Activated CD4-positive, alpha-beta T cell treated with anti-CD3 and anti-CD28 coated beads, Interleukin-2, amount 50 U/mL, for 1 hour (primary cell): Measurements from ENCODE around the gene PLAAT4.
"Not testable (repeated sequence)": the region's sequence is repeated elsewhere in the genome, so short reads cannot be mapped to it uniquely, and the experiment has no call there.

Source experiments
- DNase-seq: peaks from one replicate; pipeline ENCODE4 v3.0.0-alpha.2; 2020

The PLAAT4 gene

DNA sequence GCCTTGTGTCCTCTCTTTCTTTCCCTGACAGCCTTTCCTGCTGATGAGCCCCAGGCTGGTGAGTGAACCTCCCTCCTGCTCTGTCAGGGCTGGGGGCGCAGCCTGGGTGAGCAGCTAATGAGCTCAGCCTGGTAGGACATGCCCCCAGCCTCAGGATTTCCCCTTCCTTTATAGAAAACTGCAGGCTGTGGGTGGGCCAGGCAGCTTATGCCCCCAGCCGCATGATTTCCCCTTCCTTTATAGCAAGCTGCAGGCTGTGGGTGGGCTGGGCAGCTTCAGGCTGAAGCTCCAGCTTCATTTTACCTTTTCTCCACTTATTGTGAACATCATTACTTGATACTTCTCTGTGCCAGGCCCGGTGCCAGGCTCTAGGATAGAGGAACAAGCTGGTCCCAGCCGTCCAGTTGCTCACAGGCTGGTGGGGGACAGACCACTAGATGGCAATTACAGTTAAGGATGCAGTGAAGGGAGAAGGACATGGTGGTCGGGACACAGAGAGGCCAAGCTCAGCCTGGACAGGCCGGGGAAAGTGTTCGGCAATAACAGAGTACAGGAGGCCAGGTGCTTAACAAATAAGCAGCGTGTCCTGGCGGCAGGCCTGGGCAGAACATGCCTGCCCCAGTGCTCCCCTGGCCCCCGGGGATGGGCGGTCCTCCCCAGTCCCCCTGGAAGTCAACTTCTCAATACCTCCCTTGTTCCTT, 25.4 kb upstream of the PLAAT4 start:
- no peak for DNase-seq

DNA sequence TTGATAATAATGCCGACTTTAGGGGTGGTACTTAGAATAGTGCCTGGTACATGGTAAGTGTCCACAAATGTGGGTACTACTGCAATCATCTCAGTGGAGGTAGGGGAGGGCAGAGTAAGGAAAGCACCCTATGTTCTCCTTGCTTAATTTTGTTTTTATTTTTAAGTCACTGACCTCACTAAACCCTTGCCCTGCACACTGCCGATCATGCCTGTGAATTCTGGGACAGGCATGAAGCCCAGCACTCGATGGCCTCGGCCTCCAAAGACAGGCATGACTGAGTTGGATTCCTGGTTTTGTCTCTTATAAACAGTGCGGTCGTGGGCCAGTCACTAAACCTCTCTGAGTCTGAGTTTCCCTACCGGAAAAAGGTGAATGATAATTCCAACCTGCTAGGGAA, 23.8 kb upstream of the PLAAT4 start:
- DNase-seq = no peak

DNA sequence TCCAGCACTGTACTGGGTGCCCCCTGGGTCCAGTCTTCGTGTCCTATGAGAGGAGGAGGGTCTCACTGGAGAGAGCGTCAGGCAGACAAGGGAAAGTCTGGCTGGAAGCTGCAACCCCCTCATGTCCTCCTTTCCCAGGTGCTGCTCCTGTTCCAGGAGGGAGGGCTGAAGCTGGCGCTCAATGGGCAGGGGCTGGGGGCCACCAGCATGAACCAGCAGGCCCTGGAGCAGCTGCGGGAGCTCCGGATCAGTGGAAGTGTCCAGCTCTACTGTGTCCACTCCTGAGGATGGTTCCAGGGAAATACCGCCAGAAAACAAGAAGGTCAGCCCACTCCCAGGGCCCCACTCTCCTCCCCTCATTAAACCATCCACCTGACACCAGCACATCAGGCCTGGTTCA, 20.5 kb upstream of the PLAAT4 start:
- DNase-seq = no peak

DNA sequence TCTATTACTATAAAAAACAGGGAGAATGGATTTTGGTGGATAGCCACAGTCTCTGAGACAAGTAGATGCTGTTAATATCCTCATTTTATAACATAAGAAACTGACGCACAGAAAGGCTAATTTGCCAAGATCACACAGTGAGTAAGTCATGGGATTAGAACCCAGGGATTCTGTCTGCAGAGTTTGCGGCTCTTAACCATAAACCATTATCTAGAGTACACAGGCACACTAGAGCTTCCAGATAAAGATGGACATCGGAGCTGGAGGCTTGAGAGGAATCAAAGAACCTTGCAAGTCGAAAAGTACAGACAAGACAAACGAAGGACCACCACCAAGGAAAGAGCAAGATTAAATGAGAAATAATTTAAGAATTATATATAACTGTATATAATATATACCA, 19.5 kb upstream of the PLAAT4 start:
- no peak for DNase-seq

DNA sequence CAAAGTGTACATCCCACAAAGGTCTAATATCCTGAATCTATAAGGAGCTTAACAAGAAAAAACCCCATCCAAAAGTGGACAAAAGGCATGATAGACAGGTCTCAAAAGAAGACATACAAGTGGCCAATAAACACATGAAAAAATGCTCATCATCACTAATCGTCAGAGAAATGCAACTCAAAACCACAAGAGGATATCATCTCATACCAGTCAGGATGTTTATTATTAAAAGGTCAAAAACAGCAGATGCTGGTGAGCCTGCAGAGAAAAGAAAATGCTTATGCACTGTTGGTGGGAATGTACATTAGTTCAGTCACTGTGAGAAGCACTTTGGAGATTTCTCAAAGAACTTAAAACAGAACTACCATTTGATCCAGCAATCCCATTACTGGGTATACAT, 18.1 kb upstream of the PLAAT4 start:
- DNase-seq = no peak

DNA sequence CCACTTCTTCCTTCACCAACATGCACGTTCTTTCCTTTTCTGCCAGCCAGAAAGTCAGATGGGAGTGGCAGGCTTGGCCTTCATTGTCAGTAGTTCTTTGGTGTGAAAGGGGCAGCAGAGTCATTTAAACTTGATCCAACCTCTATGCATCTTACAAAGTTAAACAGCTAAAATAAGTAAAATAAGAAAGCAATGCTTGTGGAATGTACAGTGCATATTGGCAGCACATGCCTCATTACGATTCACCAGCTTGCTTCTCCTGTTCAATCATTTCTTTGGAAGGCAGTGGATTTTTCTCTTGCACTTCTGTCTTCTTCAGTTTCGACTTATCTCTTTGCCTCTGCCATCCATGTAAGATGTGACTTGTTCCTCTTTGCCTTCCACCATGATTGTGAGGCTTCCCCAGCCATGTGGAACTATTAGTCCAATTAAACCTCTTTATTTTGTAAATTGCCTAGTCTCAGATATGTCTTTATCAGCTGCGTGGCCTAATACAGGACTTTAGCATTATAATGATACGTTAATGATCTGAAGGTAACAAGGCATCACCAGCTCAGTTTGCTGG, 15.9 kb upstream of the PLAAT4 start:
- no peak for DNase-seq

DNA sequence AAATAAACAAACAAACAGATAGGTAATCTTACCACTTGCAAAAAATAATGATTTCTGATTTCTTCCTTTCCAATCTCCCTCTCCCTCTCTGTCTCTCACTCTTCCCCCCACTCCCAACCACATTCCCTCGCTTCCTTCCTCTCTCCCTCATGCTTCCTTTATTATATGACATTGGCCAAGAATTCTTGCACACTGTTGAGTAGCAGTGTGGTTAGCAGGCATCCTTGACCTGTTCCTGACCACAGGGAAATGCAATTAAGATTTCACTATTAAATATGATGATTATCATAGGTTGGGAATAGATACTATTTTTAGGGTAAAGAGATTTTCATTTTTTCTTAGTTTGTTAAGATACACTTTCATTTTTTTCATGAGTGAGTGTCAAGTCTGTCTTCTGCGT, 14.7 kb upstream of the PLAAT4 start:
- no peak for DNase-seq

DNA sequence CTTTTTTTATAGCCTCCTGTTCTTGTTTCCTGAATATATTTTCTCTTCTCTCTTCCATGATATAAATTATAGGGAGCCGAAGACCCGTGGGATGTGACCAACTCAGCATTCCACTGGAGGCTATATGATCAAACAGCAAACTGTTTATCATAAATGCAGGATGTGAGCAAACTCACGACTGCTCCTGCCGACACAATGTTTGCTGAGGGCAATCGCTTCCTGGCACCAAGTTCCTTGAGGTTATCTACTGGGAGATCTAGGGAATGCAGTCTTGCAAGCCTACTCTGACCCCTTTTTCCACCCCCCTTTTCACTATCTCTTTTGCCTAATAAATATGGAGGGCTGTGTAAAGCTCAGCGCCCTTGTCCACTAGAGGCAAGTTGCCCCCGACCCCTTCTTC, 13.5 kb upstream of the PLAAT4 start:
- DNase-seq = no peak

DNA sequence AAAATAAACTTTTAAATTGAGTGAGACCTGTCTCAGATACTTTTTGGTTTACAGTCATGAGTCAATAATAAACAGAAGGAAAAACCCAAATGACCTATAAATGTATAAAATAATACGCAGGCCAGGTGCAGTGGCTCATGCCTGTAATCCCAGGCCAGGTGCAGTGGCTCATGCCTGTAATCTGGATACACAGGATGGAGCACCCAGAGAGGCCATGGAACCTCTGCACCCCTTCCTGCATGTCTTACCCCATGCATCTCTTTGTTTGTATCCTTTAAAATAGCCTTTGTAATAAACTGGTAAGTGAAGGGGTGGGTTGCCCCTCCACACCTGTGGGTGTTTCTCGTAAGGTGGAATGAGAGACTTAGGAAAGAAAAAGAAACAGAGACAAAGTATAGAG, 8.9 kb upstream of the PLAAT4 start:
- DNase-seq = no peak

DNA sequence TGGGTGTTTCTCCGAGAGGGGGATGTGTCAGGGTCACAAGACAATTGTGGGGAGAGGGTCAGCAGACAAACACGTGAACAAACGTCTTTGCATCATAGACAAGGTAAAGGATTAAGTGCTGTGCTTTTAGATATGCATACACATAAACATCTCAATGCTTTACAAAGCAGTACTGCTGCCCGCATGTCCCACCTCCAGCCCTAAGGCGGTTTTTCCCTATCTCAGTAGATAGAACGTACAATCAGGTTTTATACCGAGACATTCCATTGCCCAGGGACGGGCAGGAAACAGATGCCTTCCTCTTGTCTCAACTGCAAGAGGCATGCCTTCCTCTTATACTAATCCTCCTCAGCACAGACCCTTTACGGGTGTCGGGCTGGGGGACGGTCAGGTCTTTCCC, 8.5 kb upstream of the PLAAT4 start:
- not testable (repeated sequence) for DNase-seq

DNA sequence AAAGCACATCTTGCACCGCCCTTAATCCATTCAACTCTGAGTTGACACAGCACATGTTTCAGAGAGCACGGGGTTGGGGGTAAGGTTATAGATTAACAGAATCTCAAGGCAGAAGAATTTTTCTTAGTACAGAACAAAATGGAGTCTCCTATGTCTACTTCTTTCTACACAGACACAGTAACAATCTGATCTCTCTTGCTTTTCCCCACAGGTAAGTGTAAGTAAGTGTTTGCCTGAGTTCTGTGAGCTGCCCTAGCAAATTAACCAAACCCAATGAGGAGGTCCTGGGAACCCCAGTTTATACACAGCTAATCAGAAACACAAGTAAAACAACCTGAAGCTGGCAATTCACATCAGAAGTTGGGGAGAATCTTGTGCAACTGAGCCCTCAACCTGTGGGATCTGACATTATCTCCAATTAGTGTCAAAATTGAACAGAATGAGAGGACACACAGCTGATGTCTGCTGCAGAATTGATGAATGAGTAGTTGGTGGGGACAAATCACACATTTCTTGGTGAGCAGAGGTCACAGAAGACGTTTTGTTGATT, 7.8 kb upstream of the PLAAT4 start:
- DNase-seq = not testable (repeated sequence)

DNA sequence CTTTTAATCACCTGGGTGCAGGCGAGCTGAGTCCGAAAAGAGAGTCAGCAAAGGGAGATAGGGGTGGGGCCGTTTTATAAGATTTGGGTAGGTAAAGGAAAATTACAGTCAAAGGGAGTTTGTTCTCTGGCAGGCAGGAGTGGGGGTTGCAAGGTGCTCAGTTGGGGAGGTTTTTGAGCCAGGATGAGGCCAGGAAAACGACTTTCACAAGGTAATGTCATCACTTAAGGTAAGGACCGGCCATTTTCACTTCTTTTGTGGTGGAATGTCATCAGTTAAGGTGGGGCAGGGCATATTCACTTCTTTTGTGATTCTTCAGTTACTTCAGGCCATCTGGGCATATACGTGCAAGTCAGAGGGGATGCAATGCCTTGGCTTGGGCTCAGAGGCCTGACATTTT, 7.2 kb upstream of the PLAAT4 start:
- not testable (repeated sequence) for DNase-seq

DNA sequence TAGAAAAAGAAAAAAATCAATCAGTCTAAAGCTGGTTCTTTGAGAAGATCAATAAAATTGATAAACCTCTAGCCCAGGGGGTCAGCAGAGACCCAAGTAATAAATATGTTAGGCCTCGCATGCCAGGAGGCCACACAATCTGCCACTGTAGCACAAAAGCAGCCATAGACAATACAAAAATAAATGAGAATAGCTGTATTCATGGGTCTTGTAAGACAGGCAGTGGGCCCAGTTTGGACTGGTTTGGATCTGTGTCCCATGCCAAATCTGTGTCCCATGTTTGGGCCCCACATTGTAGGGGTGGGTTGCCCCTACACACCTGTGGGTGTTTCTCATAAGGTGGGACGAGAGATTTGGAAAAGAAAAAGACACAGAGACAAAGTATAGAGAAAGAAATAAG, 6.6 kb upstream of the PLAAT4 start:
- no peak for DNase-seq

DNA sequence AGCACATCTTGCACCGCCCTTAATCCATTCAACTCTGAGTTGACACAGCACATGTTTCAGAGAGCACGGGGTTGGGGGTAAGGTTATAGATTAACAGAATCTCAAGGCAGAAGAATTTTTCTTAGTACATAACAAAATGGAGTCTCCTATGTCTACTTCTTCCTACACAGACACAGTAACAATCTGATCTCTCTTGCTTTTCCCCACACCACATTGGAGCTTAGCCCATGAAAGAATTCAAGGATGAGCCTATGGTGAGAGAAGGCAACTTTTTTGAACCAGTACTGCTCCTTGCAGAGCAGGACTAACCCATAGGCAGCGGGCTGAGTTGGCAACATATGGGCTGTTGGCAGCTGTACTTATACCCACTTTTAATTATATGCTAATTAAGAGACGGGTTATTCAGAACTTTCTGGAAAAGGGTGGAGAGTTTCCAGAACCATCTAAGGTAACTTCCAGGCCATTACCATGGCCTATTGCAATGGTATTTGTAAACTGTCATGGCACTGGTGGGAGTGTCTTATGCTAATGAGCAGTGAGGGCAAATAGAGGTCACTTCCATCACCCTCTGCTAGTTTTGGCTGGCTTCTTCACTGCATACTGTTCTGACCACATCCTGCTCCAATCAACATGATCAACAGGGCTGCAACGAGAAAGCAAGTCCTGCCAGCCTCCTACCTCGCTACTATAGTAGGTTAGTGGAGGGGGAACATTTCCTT, 5.4 kb upstream of the PLAAT4 start:
- DNase-seq = peak; percentile 42

DNA sequence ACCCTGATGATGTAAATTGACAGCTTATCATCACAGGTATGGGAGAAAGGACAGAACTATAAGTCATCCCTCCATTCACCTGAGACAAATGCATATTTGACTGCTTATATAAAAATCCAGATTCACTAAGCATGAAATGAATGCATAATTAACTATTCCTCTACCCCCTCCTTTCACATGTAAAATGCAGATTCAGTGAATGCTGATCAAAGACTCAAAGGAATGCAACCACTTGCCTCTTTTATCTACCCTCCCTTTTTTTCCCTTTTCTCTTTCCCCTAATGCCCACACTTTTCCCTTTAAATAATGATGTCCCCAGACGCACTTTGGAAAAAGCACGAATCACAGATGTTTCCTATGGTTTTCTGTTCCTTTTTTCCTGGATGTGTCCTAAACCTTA, 4.5 kb upstream of the PLAAT4 start:
- DNase-seq = no peak

DNA sequence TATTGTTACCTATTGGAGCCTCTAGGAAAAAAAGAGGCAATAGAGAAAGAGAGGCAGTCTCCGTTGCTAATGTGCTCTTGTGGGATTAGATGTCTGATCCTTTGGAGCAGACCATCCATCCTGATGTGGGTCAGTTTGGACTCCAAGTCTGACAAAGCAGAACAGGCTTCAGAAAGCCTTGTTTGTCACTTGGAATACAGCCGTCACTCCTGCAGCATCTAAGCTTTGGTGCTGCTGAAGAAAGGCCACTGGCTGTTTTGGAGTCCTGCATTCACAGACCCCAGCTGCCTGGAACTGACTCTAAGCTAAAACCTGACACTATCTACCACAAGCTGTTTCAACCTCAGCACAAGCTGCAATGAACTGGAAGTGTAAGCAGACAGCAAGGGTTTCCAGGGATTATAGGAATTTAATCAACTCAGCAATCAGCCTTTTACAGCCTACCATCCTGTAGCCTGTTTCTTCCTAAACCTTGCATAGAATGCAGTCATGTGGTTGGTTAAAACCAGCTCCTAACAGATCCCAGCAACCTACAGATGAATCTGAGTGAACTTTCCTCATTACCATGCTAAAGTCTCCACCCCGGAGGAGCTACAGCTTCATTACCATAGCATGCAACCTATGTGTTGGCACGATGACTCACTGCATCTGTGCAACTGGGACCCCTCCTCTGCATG, 3.7 kb upstream of the PLAAT4 start:
- DNase-seq = no peak

DNA sequence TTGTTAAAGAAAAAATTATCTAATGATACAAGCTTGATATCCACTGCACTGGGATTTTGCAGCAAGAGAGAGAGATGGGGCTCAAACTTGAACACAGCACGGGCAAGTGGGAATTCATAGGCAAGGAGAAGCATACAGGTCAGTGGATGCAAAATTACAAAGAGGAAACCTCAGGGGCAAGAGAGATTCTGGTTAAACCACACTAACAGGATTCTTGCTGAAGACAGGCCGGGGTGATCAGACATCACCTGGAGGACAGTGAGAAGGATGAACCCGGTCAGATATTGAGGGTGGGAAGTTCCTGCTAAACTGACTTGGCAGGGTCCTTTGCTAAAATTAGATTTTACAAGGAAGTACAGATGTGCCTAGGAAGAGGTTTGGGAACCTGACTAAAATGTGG, 2.5 kb upstream of the PLAAT4 start:
- no peak for DNase-seq

DNA sequence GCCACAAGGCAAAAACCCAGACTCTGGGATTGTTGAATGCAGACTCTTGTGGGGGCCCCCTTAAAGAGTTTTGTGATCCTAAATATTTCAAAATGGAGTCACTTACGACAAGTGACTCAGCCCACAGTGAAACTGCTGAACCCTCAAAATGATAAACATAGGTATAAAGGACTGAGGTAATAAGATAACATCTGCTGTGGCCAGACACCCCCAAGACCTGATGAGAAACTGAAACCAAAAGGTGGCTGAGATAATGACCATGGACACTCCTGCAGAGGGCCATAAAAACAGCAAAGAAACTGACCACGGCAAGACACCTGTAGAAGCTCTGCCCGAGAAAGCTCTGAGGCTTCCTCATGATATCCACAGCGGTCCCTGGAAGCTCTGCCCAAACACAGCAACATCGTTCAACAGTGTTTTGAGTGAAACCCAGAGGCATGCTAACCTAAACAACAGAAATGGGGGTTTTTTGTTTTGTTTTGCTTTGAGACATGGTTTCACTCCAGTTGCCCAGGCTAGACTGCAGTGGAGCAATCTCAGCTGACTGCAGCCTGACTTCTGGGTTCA, 1.6 kb upstream of the PLAAT4 start:
- no peak for DNase-seq

DNA sequence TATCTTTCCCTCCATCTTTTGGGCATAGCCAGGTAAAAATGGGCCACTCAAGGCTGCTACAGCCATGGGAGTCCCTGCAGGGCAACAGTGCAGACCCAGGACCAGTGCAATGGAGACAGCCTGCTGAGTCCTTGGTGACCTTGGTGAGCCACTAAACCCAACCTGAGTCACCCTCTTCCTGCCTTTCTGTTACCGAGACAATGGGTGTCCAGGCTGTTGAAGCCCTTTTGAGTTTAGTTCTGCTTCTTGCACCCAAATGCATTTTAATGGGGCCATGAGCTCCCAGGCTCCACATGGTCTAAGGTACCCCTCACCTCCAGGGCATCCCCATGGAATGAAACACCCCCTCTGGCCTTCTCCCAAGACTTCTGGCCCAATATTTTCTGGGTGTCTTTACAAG, 874 bp upstream of the PLAAT4 start:
- peak; percentile 23 for DNase-seq

DNA sequence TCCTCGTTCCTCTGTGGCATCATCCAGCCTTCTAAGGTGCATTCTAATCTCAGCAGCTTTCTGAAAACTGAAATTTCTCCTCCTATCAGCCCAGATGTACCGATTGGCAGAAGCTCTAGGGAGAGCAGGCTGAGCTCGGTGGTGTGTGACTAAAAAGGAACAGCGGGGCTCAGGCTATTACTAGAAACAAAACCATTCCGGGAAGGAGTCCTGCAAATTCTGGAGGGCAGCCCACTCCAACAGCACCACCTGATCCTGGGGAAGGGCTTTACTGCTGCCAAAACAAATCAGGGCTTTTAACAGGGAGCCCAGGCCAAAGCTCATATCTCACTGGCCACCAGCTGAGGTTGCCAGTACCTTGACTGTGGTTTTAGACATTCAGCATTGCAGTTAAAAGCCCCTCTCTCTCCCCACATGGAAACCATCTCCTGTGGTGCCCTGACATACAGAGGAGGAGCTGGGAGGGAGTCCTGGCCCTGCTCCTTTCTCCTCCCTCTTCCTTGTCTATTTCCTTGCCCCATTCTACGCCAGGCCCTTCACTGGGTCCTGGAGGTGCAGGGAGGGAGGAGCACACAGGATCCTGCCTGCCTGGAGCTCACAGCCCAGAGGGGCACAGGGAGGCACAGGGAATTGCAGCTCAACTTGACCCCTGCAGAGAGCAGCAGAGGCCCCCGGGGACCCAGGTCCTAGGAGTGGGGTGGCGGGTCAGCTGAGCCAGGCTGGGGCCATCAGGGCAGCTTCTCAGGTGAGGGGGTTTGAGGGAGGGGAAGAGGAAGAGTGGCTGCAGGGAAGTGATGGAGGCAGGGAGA, 889 bp downstream of the PLAAT4 start:
- DNase-seq = no peak

DNA sequence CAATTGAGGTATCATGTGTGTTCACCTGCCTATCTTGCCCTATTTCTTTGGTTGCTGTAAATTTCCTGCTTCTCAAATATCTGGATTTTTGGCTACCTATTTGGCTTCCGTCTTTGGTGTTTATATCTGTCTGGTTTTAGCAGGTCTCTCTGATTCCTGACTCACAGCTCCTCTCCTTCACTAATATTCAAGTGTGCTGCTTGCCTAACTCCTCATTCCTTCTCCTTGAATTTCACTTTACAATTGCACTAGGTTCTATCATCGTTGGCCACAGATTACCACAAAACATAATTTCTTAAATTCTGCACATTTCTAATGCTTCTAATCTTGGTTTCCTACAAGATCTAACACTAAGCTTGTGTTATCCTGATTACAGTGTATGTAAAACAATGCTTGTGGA, 5.9 kb downstream of the PLAAT4 start:
- not testable (repeated sequence) for DNase-seq

DNA sequence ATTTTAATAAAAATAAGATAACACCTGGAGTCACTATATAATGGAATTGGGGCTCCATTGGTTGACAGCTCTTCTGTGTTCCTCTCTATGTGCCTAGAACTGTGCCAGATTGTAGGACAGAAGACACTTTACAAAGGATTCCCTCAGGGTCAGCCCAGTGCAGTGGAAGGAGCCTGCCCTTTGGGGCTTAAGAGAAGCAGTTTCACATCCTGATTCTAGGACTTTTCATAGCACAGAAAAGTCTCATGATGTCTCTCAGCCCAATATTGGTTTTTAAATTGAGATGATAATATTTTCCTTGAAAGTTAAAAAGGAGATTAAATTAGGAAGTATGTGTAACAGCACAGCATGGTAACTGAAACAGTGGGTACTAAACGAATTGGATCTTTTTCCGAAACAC, 7.1 kb downstream of the PLAAT4 start:
- DNase-seq = no peak
